IMR-90 (cell line): ENCODE results near the gene ARFGAP3. TPM values are rescaled to one million over a fixed set of nuclear protein-coding genes. Genes with fewer than 3 reads are reported as not detected.

Experiments used
- ATAC-seq: fragments of 200-7000 bp; cut with Tn5 transposase; 2 replicates; pipeline ENCODE4 v1.9.1; 2020; ENCODE audit warnings: low read depth, mild to moderate bottlenecking, moderate library complexity
- BruUV-seq: library from RNA; stranded (reverse); fragments of 400-500 nt; replicated peaks from 2 replicates; lab custom pipeline; 2021; lab: Mats Ljungman, UMichigan
- CTCF ChIA-PET: fragments of 300-600 bp; formaldehyde crosslinking; extraction: SDS; loops from one replicate; lab custom pipeline; 2021; ENCODE audit warnings: antibody characterized with exemption; lab: Yijun Ruan, JAX
- POLR2A ChIA-PET: fragments of 300-600 bp; sonication (Branson Sonifier 250); formaldehyde crosslinking; loops from one replicate; lab custom pipeline; 2022; ENCODE audit warnings: antibody characterized with exemption; ENCODE audit not compliant: unreplicated experiment; lab: Charles Lee
- DNase-seq: peaks from one replicate; pipeline ENCODE4 v3.0.0; 2013
- H2AFZ ChIP-seq: replicated peaks from 2 replicates; pipeline ENCODE3; 2013; ENCODE audit warnings: low read length, mild to moderate bottlenecking; ENCODE audit not compliant: poor library complexity
- H2AK5ac ChIP-seq: 2 replicates; pipeline ENCODE4 v1.6.1; 2013; ENCODE audit warnings: low read depth, low read length, inconsistent platforms
- H2AK9ac ChIP-seq: replicated peaks from 2 replicates; pipeline ENCODE3; 2013; ENCODE audit warnings: mild to moderate bottlenecking, low read depth, low read length, moderate library complexity; ENCODE audit not compliant: poor library complexity
- H2BK120ac ChIP-seq: 2 replicates; pipeline ENCODE4 v1.6.1; 2013; ENCODE audit warnings: low read depth, low read length, inconsistent platforms
- H2BK15ac ChIP-seq: 3 replicates; pipeline ENCODE4 v1.6.1; 2013; ENCODE audit warnings: low read depth, low read length, inconsistent platforms
- H2BK20ac ChIP-seq: 2 replicates; pipeline ENCODE4 v1.6.1; 2013; ENCODE audit warnings: low read depth, mild to moderate bottlenecking, inconsistent platforms, low read length, moderate library complexity
- H2BK5ac ChIP-seq: 2 replicates; pipeline ENCODE4 v1.6.1; 2013; ENCODE audit warnings: mild to moderate bottlenecking, low read depth, low read length, inconsistent platforms; ENCODE audit not compliant: poor library complexity, severe bottlenecking
- H3K14ac ChIP-seq: replicated peaks from 2 replicates; pipeline ENCODE4 v1.6.1; 2013; ENCODE audit warnings: low read depth, low read length, inconsistent platforms
- H3K18ac ChIP-seq: 2 replicates; pipeline ENCODE4 v1.6.1; 2013; ENCODE audit warnings: low read depth, low read length, control low read depth
- H3K23ac ChIP-seq: 2 replicates; pipeline ENCODE4 v1.6.1; 2013; ENCODE audit warnings: low read depth, low read length, inconsistent platforms
- H3K27ac ChIP-seq: 2 replicates; pipeline ENCODE4 v1.5.1; 2013; ENCODE audit warnings: mild to moderate bottlenecking, control low read depth, low read length; ENCODE audit not compliant: insufficient read depth
- H3K27me3 ChIP-seq: 2 replicates; pipeline ENCODE4 v1.6.1; 2013; ENCODE audit warnings: low read length; ENCODE audit not compliant: control insufficient read depth, insufficient read depth
- H3K36me3 ChIP-seq: 2 replicates; pipeline ENCODE4 v1.6.1; 2013; ENCODE audit warnings: low read length, mixed read lengths; ENCODE audit not compliant: control insufficient read depth, insufficient read depth
- H3K4ac ChIP-seq: 2 replicates; pipeline ENCODE4 v1.6.1; 2013; ENCODE audit warnings: low read depth, low read length, inconsistent platforms
- H3K4me1 ChIP-seq: 2 replicates; pipeline ENCODE4 v1.6.1; 2013; ENCODE audit warnings: low read length, mixed read lengths; ENCODE audit not compliant: control insufficient read depth, insufficient read depth
- H3K4me2 ChIP-seq: 2 replicates; pipeline ENCODE4 v1.6.1; 2013; ENCODE audit warnings: low read depth, mild to moderate bottlenecking, control low read depth, low read length, moderate library complexity
- H3K4me3 ChIP-seq: 2 replicates; pipeline ENCODE4 v1.5.1; 2013; ENCODE audit warnings: low read depth, mild to moderate bottlenecking, control low read depth, low read length, moderate library complexity; ENCODE audit not compliant: insufficient read depth
- H3K56ac ChIP-seq: 2 replicates; pipeline ENCODE4 v1.6.1; 2013; ENCODE audit warnings: low read length, inconsistent platforms; ENCODE audit not compliant: insufficient read depth; ENCODE audit errors: extremely low read depth
- H3K79me1 ChIP-seq, 2 experiments: 2 replicates each; pipeline ENCODE4 v1.6.1; 2013; ENCODE audit warnings: low read length in 2 of 2, inconsistent platforms in 1 of 2, low read depth in 1 of 2
- H3K9ac ChIP-seq: 2 replicates; pipeline ENCODE4 v1.6.1; 2013; ENCODE audit warnings: low read depth, low read length, control low read depth
- H3K9me1 ChIP-seq: 2 replicates; pipeline ENCODE4 v1.6.1; 2013; ENCODE audit warnings: low read length, inconsistent platforms; ENCODE audit not compliant: insufficient read depth
- H3K9me3 ChIP-seq: 2 replicates; pipeline ENCODE4 v1.6.1; 2013; ENCODE audit warnings: low read length; ENCODE audit not compliant: control insufficient read depth, insufficient read depth
- H4K20me1 ChIP-seq: 2 replicates; pipeline ENCODE4 v1.6.1; 2013; ENCODE audit warnings: low read length, inconsistent platforms; ENCODE audit not compliant: insufficient read depth
- H4K5ac ChIP-seq: 2 replicates; pipeline ENCODE4 v1.6.1; 2013; ENCODE audit warnings: mild to moderate bottlenecking, low read depth, low read length, control low read depth
- H4K8ac ChIP-seq, 2 experiments: 2 replicates each; pipeline ENCODE4 v1.6.1; 2013; ENCODE audit warnings: low read depth in 2 of 2, low read length in 2 of 2, control low read depth in 1 of 2, inconsistent platforms in 1 of 2
- H4K91ac ChIP-seq: 2 replicates; pipeline ENCODE4 v1.6.1; 2013; ENCODE audit warnings: low read depth, low read length, inconsistent platforms; ENCODE audit not compliant: insufficient read depth
- BHLHE40 ChIP-seq: fragments of 150-350 bp; IDR thresholded peaks from 2 replicates; pipeline ENCODE4 v1.6.1; 2016; ENCODE audit warnings: mild to moderate bottlenecking, low read depth, low read length
- CEBPB ChIP-seq: IDR thresholded peaks from 2 replicates; pipeline ENCODE4 v1.6.1; 2012; ENCODE audit warnings: low read depth, low read length, improper control_type of control experiment
- CHD1 ChIP-seq: IDR thresholded peaks from 2 replicates; pipeline ENCODE4 v1.6.1; 2012; ENCODE audit warnings: low read depth, low read length, improper control_type of control experiment
- FOS ChIP-seq: fragments of 150-350 bp; IDR thresholded peaks from 2 replicates; pipeline ENCODE4 v1.6.1; 2016; ENCODE audit warnings: low read depth, low read length
- MAFK ChIP-seq: IDR thresholded peaks from 2 replicates; pipeline ENCODE4 v1.6.1; 2012; ENCODE audit warnings: low read depth, low read length, improper control_type of control experiment
- MAZ ChIP-seq: IDR thresholded peaks from 2 replicates; pipeline ENCODE4 v1.6.1; 2012; ENCODE audit warnings: low read depth, mild to moderate bottlenecking, low read length, improper control_type of control experiment, moderate library complexity, borderline replicate concordance
- MXI1 ChIP-seq: IDR thresholded peaks from 2 replicates; pipeline ENCODE4 v1.6.1; 2012; ENCODE audit warnings: low read depth, mild to moderate bottlenecking, low read length, moderate library complexity, borderline replicate concordance
- POLR2A ChIP-seq: IDR thresholded peaks from 2 replicates; pipeline ENCODE4 v1.6.1; 2012; ENCODE audit warnings: mild to moderate bottlenecking, low read depth, low read length
- RAD21 ChIP-seq: IDR thresholded peaks from 2 replicates; pipeline ENCODE4 v1.6.1; 2012; ENCODE audit warnings: low read length, improper control_type of control experiment
- RCOR1 ChIP-seq: IDR thresholded peaks from 2 replicates; pipeline ENCODE4 v1.6.1; 2012; ENCODE audit warnings: mild to moderate bottlenecking, low read length, improper control_type of control experiment; ENCODE audit not compliant: insufficient replicate concordance
- RFX5 ChIP-seq: IDR thresholded peaks from 2 replicates; pipeline ENCODE4 v1.8.0; 2012; ENCODE audit warnings: low read depth, mild to moderate bottlenecking, low read length, moderate library complexity
- SMC3 ChIP-seq: fragments of 150-350 bp; IDR thresholded peaks from 2 replicates; pipeline ENCODE4 v1.6.1; 2016; ENCODE audit warnings: low read depth, mild to moderate bottlenecking, antibody characterized with exemption, low read length, moderate library complexity
- WGBS, 2 experiments: methylation state at CpG; one replicate each; pipeline versions ENCODE4 v1.1.5 to v1.1.7; 2013; ENCODE audit warnings: missing lambda C conversion rate in 2 of 2; ENCODE audit not compliant: insufficient read length in 1 of 2; ENCODE audit errors: extremely low coverage in 2 of 2; 5-methylcytosine and 5-hydroxymethylcytosine counted together
- dilution Hi-C: fragments of 300-500 bp; cut with HindIII; formaldehyde crosslinking; loops from one replicate; pipeline ENCODE4 v1.14.3; 2018; ENCODE audit warnings: low sequenced_read_pairs; ENCODE audit not compliant: unreplicated experiment
- in situ Hi-C: fragments of 300-500 bp; cut with MboI; formaldehyde crosslinking; loops from 3 replicates; pipeline ENCODE4 v1.14.3; 2019; ENCODE audit warnings: low sequenced_read_pairs, inconsistent platforms, mixed read lengths
- intact Hi-C: fragments of 100-400 bp; cut with micrococcal nuclease; formaldehyde crosslinking; loops from 2 replicates; pipeline ENCODE4 v1.10.0; 2022
- polyA plus RNA-seq, 3 experiments: library from polyadenylated mRNA; depleted of rRNA; stranded (reverse); fragments of >200 nt; gene quantifications; 2 replicates each; pipeline ENCODE4 v1.2.3, GENCODE V29; 2012; ENCODE audit warnings: low replicate concordance in 1 of 3
- total RNA-seq: library from RNA; depleted of rRNA; stranded (reverse); fragments of >200 nt; gene quantifications from 2 replicates; pipeline ENCODE4 v1.2.3, GENCODE V29; 2012
- TF ChIP-seq, protein P1 (sequence below): fragments of 150-350 bp; IDR thresholded peaks from 2 replicates; pipeline ENCODE4 v1.6.1; 2017; ENCODE audit warnings: mild to moderate bottlenecking, antibody characterized with exemption, low read length, low read depth
- TF ChIP-seq, protein P2 (sequence below): fragments of 150-350 bp; IDR thresholded peaks from 2 replicates; pipeline ENCODE4 v1.6.1; 2016; ENCODE audit warnings: low read depth, mild to moderate bottlenecking, low read length, moderate library complexity, borderline replicate concordance
- TF ChIP-seq, protein P3 (sequence below): conservative IDR thresholded peaks from 2 replicates; pipeline ENCODE4 v1.5.1; 2012; ENCODE audit warnings: mild to moderate bottlenecking, low read depth, low read length, improper control_type of control experiment

The ARFGAP3 gene
- total and polyA plus RNA-seq, 2 of the 4 experiments (the other 2 are of a cell fraction), result 50.0 to 70.1 TPM

DNA sequence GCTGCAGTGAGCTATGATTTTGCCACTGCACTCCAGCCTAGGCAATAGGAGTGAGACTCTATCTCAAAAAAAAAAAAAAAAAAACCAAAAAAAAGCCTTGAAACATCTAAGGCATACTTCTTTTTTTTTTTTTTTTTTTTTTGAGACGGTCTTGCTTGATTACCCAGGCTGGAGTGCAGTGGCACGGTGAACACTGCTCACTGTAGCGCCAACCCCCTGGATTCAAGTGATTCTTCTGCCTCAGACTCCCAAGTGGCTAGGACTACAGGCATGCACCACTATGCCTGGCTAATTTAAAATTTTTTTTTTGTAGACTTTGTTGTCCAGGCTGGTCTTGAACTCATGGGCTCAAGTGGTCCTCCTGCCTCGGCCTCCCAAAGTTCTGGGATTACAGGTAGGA is 19.5 kb downstream of the ARFGAP3 start:
- WGBS, 2 experiments, result no CpG with 5 or more reads among the region's 4 CpGs
- dilution Hi-C loops, result no loop called here
- no peak overlapping the region for H2AK9ac ChIP-seq
- H4K91ac ChIP-seq, result no peak overlapping the region
- H3K56ac ChIP-seq, result no peak overlapping the region
- CTCF ChIA-PET, result no interaction called here
- no peak overlapping the region for H3K27ac ChIP-seq
- no peak overlapping the region for H4K5ac ChIP-seq
- H3K18ac ChIP-seq, result no peak overlapping the region
- no peak overlapping the region for H2BK120ac ChIP-seq
- no peak overlapping the region for H3K4ac ChIP-seq
- peaks cover 12% of the 10 kb centered on the region for H3K9me1 ChIP-seq
- ATAC-seq, result no peak
- H3K4me3 ChIP-seq, result no peak overlapping the region
- DNase-seq, result no peak
- H3K27me3 ChIP-seq, result no peaks in the 10 kb centered on the region
- intact Hi-C loops, result no loop called here
- no peak overlapping the region for H4K8ac ChIP-seq
- H3K9ac ChIP-seq, result no peak overlapping the region
- POLR2A ChIA-PET, result no interaction called here
- no peak overlapping the region for H3K4me2 ChIP-seq
- no peak overlapping the region for H2AK5ac ChIP-seq
- H3K36me3 ChIP-seq, result peaks cover 38% of the 10 kb centered on the region
- H4K20me1 ChIP-seq, result peaks cover 23% of the 10 kb centered on the region
- H3K79me1 ChIP-seq, result peaks cover 40 to 67% of the 10 kb centered on the region in 2 experiments
- H2BK15ac ChIP-seq, result no peak overlapping the region
- TF ChIP-seq, protein P1, sequence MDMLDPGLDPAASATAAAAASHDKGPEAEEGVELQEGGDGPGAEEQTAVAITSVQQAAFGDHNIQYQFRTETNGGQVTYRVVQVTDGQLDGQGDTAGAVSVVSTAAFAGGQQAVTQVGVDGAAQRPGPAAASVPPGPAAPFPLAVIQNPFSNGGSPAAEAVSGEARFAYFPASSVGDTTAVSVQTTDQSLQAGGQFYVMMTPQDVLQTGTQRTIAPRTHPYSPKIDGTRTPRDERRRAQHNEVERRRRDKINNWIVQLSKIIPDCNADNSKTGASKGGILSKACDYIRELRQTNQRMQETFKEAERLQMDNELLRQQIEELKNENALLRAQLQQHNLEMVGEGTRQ, result no peak
- TF ChIP-seq CEBPB (no peak), RAD21 (no peak), SMC3 (no peak), CHD1 (no peak), POLR2A (no peak), MXI1 (no peak), FOS (no peak), RCOR1 (no peak), MAFK (no peak), MAZ (no peak), BHLHE40 (no peak), RFX5 (no peak)
- TF ChIP-seq, protein P2, sequence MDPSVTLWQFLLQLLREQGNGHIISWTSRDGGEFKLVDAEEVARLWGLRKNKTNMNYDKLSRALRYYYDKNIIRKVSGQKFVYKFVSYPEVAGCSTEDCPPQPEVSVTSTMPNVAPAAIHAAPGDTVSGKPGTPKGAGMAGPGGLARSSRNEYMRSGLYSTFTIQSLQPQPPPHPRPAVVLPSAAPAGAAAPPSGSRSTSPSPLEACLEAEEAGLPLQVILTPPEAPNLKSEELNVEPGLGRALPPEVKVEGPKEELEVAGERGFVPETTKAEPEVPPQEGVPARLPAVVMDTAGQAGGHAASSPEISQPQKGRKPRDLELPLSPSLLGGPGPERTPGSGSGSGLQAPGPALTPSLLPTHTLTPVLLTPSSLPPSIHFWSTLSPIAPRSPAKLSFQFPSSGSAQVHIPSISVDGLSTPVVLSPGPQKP, result no peak
- TF ChIP-seq, protein P3, sequence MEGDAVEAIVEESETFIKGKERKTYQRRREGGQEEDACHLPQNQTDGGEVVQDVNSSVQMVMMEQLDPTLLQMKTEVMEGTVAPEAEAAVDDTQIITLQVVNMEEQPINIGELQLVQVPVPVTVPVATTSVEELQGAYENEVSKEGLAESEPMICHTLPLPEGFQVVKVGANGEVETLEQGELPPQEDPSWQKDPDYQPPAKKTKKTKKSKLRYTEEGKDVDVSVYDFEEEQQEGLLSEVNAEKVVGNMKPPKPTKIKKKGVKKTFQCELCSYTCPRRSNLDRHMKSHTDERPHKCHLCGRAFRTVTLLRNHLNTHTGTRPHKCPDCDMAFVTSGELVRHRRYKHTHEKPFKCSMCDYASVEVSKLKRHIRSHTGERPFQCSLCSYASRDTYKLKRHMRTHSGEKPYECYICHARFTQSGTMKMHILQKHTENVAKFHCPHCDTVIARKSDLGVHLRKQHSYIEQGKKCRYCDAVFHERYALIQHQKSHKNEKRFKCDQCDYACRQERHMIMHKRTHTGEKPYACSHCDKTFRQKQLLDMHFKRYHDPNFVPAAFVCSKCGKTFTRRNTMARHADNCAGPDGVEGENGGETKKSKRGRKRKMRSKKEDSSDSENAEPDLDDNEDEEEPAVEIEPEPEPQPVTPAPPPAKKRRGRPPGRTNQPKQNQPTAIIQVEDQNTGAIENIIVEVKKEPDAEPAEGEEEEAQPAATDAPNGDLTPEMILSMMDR, result no peak
- no peak overlapping the region for H3K23ac ChIP-seq
- H3K9me3 ChIP-seq, result no peaks in the 10 kb centered on the region
- no peak overlapping the region for H2BK5ac ChIP-seq
- in situ Hi-C loops, result no loop called here
- no peak overlapping the region for H3K14ac ChIP-seq
- H2AFZ ChIP-seq, result no peak overlapping the region
- H2BK20ac ChIP-seq, result no peak overlapping the region
- H3K4me1 ChIP-seq, result peaks cover 2% of the 10 kb centered on the region; the same call in 1 of the 2 replicates
- BruUV-seq, result no TSS peak
